GM12878 (cell line): ENCODE measurements around the gene ERCC3. TPM values are rescaled to one million over a fixed set of nuclear protein-coding genes. Genes with fewer than 3 reads are reported as not detected.
A peak's percentile ranks its signal among the peaks of the same experiment; 100 is the strongest.

ENCODE experiments used
- ATAC-seq: fragments of 200-7000 bp; cut with Tn5 transposase; 3 replicates; pipeline ENCODE4 v1.9.1; 2020; ENCODE audit warnings: mild to moderate bottlenecking, moderate library complexity
- BruUV-seq: library from RNA; stranded (reverse); fragments of 400-500 nt; replicated peaks from 2 replicates; lab custom pipeline; 2021; lab: Mats Ljungman, UMichigan
- CTCF ChIA-PET: fragments of 300-600 bp; sonication (Branson Sonifier 250); formaldehyde crosslinking; extraction: SDS; loops from one replicate; lab custom pipeline; 2021; ENCODE audit warnings: inconsistent platforms; lab: Yijun Ruan, JAX
- POLR2A ChIA-PET: fragments of 350-600 bp; formaldehyde crosslinking; extraction: SDS; loops from one replicate; lab custom pipeline; 2021; ENCODE audit warnings: inconsistent platforms; lab: Charles Lee
- RAD21 ChIA-PET: fragments of 300-600 bp; sonication (Branson Sonifier 250); formaldehyde crosslinking; loops from one replicate; lab custom pipeline; 2023; ENCODE audit warnings: antibody characterized with exemption; ENCODE audit not compliant: unreplicated experiment; lab: Charles Lee
- SMC1A ChIA-PET: fragments of 300-600 bp; sonication (Branson Sonifier 250); formaldehyde crosslinking; loops from one replicate; lab custom pipeline; 2023; ENCODE audit not compliant: unreplicated experiment, uncharacterized antibody; lab: Charles Lee
- DNase-seq: peaks from one replicate; pipeline ENCODE4 v3.0.0-alpha.2; 2011; ENCODE audit warnings: low read depth, low spot score
- FAIRE-seq: peaks from 3 replicates; lab custom pipeline; 2011; peaks lifted over from hg19 to GRCh38; lab: Jason Lieb, UNC
- H2AFZ ChIP-seq: 2 replicates; pipeline ENCODE4 v1.6.0; 2011; ENCODE audit warnings: low read depth, low read length, control low read depth; ENCODE audit not compliant: control insufficient read depth
- H3K27ac ChIP-seq: 2 replicates; pipeline ENCODE4 v1.5.1; 2011; ENCODE audit warnings: control low read depth; ENCODE audit not compliant: control insufficient read depth, insufficient read depth
- H3K27me3 ChIP-seq, 2 experiments: replicated peaks in 1 of 2; 2 replicates each; pipeline versions ENCODE4 v1.6.0 to v1.6.1; 2011; ENCODE audit warnings: low read length in 1 of 2; ENCODE audit not compliant: control insufficient read depth in 2 of 2, insufficient read depth in 2 of 2
- H3K36me3 ChIP-seq, 2 experiments: 2 replicates each; pipeline ENCODE4 v1.5.1; 2011; ENCODE audit warnings: low read length in 1 of 2; ENCODE audit not compliant: control insufficient read depth in 2 of 2, insufficient read depth in 2 of 2
- H3K4me1 ChIP-seq: 2 replicates; pipeline ENCODE4 v1.6.1; 2011; ENCODE audit warnings: mild to moderate bottlenecking, low read length, moderate library complexity, mixed read lengths; ENCODE audit not compliant: control insufficient read depth, insufficient read depth
- H3K4me2 ChIP-seq: 2 replicates; pipeline ENCODE4 v1.6.0; 2011; ENCODE audit warnings: control low read depth; ENCODE audit not compliant: control insufficient read depth, insufficient read depth
- H3K4me3 ChIP-seq: fragments of 200-600 bp; sonication (generic); 2 replicates; pipeline ENCODE4 v1.5.1; 2016
- H3K79me2 ChIP-seq: 2 replicates; pipeline ENCODE4 v1.6.0; 2011; ENCODE audit warnings: low read length; ENCODE audit not compliant: control insufficient read depth, insufficient read depth
- H3K9ac ChIP-seq: 2 replicates; pipeline ENCODE4 v1.8.0; 2011; ENCODE audit warnings: low read length, control low read depth, mixed read lengths; ENCODE audit not compliant: control insufficient read depth, insufficient read depth
- H3K9me3 ChIP-seq: replicated peaks from 3 replicates; pipeline ENCODE4 v1.5.1; 2011; ENCODE audit warnings: mild to moderate bottlenecking, low read length; ENCODE audit not compliant: control insufficient read depth, insufficient read depth
- H4K20me1 ChIP-seq: 2 replicates; pipeline ENCODE4 v1.6.0; 2011; ENCODE audit not compliant: control insufficient read depth, insufficient read depth
- GABPA ChIP-seq: IDR thresholded peaks from 2 replicates; pipeline ENCODE4 v1.6.1; 2014; ENCODE audit warnings: antibody characterized with exemption, low read depth, mild to moderate bottlenecking, inconsistent platforms
- HCFC1 ChIP-seq: fragments of 150-350 bp; IDR thresholded peaks from 2 replicates; pipeline ENCODE4 v1.6.1; 2014; ENCODE audit warnings: low read length
- HDAC6 ChIP-seq: fragments of 200-600 bp; sonication (generic); IDR thresholded peaks from one replicate; pipeline ENCODE4 v1.8.0; 2017; ENCODE audit warnings: antibody characterized with exemption; ENCODE audit not compliant: unreplicated experiment
- MEF2A ChIP-seq: IDR thresholded peaks from 2 replicates; pipeline ENCODE4 v1.6.1; 2011; ENCODE audit warnings: low read depth, mild to moderate bottlenecking, low read length, moderate library complexity; ENCODE audit not compliant: insufficient read depth
- MTA2 ChIP-seq: fragments of 450-650 bp; IDR thresholded peaks from 2 replicates; pipeline ENCODE4 v1.6.1; 2016; ENCODE audit warnings: low read depth, mild to moderate bottlenecking, moderate library complexity
- RUNX3 ChIP-seq: IDR thresholded peaks from 2 replicates; pipeline ENCODE4 v1.6.1; 2012; ENCODE audit warnings: low read length, inconsistent platforms
- STAT3 ChIP-seq: IDR thresholded peaks from 2 replicates; pipeline ENCODE4 v1.6.1; 2011; ENCODE audit warnings: low read depth, low read length, improper control_type of control experiment
- YBX1 ChIP-seq: fragments of 450-650 bp; IDR thresholded peaks from 2 replicates; pipeline ENCODE4 v1.6.1; 2016; ENCODE audit warnings: antibody characterized with exemption
- WGBS: methylation state at CpG from one replicate; pipeline ENCODE4 v1.1.6; 2016; ENCODE audit warnings: low lambda C conversion rate; ENCODE audit not compliant: insufficient replicate concordance, insufficient coverage; ENCODE audit errors: missing lambda C conversion rate; 5-methylcytosine and 5-hydroxymethylcytosine counted together
- in situ Hi-C: fragments of 300-500 bp; cut with MboI; formaldehyde crosslinking; loops from 9 replicates; pipeline ENCODE4 v1.14.3; 2018; ENCODE audit warnings: mixed read lengths
- intact Hi-C: fragments of 100-400 bp; cut with micrococcal nuclease; formaldehyde crosslinking; loops from one replicate; pipeline ENCODE4 v1.14.2; 2022; ENCODE audit not compliant: unreplicated experiment
- polyA plus RNA-seq, 11 experiments: library from polyadenylated mRNA; depleted of rRNA in 4 of 11; unstranded in 6 of 11; stranded (reverse) in 5 of 11; fragments of >200 nt; fragmentation: Nextera tagmentation in 4 of 11; fragmentation: Illumina TruSeq in 1 of 11; extraction: Ambion mirVana in 4 of 11; extraction: Trizol in 1 of 11; gene quantifications; 1 replicate in 1 of 11; 2 replicates in 10 of 11; pipeline versions ENCODE4 v1.2.1 to v1.2.3, GENCODE V29; 2011 to 2016; ENCODE audit warnings: inconsistent platforms in 2 of 11, missing spikeins in 2 of 11, low read depth in 1 of 11
- total RNA-seq, 4 experiments: library from RNA; depleted of rRNA in 3 of 4; stranded (reverse); fragments of >200 nt in 3 of 4; fragmentation: Illumina TruSeq in 1 of 4; extraction: Trizol in 1 of 4; gene quantifications; 2 replicates each; pipeline versions ENCODE4 v1.2.1 to v1.2.3, GENCODE V29; 2013 to 2021
- TF ChIP-seq, protein P1 (sequence below): IDR thresholded peaks from 2 replicates; pipeline ENCODE4 v1.6.1; 2011; ENCODE audit warnings: mild to moderate bottlenecking, low read depth, low read length, moderate library complexity; ENCODE audit not compliant: insufficient replicate concordance

Gene ERCC3
- total and polyA plus RNA-seq, 10 of the 15 experiments (the other 5 are each of a cell fraction or from before 2014, with no cell fraction given), result 17.1 to 64.8 (median 42.8) TPM

DNA sequence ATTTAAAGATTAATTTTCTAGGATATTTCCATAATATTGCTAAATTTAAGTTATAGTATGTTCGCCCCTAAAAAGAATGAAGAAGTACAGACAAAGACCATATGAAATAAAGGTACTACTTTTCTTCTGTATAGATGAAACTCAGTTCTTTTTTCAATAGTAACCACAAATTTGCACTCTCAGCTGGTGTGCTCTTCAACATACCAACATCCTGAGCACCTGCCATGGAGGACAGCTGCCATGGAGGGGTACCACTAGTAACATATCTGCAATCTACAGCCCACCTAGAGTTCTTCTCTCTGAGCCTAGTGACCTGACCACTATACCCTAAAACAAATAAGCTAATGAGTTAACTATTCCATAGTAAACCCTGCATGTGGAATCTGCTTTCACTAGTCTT is 36.8 kb upstream of the ERCC3 start:
- no peak overlapping the region for H3K4me2 ChIP-seq
- no peak overlapping the region for H3K27ac ChIP-seq
- H3K36me3 ChIP-seq, result peaks cover 0 to 20% of the 10 kb centered on the region in 2 experiments
- no peak for ATAC-seq
- ChIA-PET POLR2A (no interaction called here), SMC1A (interaction anchor here (1.2 kb wide), 1 partner anchor 148 kb away, joined by 6 read pairs; no protein-coding TSS in a partner anchor), RAD21 (no interaction called here), CTCF (interaction anchor here (0.9 to 1.0 kb wide), 2 partner anchors 148 to 149 kb away, joined by 4 to 5 read pairs; no protein-coding TSS in a partner anchor)
- intact Hi-C loops (no loop called here), in situ Hi-C loops (no loop called here)
- FAIRE-seq, result no peak
- no peaks in the 10 kb centered on the region; the same call in 1 of the 2 replicates for H4K20me1 ChIP-seq
- H3K9me3 ChIP-seq, result no peaks in the 10 kb centered on the region
- peaks cover 7% of the 10 kb centered on the region; the same call in 1 of the 2 replicates for H3K4me1 ChIP-seq
- H3K79me2 ChIP-seq, result no peaks in the 10 kb centered on the region
- no peak overlapping the region for H3K4me3 ChIP-seq
- no peak for DNase-seq
- WGBS, result 92% methylated on average over 1 of the region's 1 CpG
- no peak overlapping the region for H3K9ac ChIP-seq
- no peak for TF ChIP-seq STAT3
- 0 out of 2 replicates have a peak, but pooled peaks have one; percentile 16 for TF ChIP-seq RUNX3
- TF ChIP-seq, all 136 proteins: peak for 1
- no TSS peak for BruUV-seq
- no peaks in the 10 kb centered on the region for H3K27me3 ChIP-seq
- no peak overlapping the region for H2AFZ ChIP-seq

- SMC1A ChIA-PET, result interaction anchor here (1.5 kb wide), 1 partner anchor 17 kb away, joined by 3 read pairs; no protein-coding TSS in a partner anchor
- Histone ChIP-seq H3K4me2 (no peak overlapping the region), H4K20me1 (no peaks in the 10 kb centered on the region; the same call in 1 of the 2 replicates), H2AFZ (no peak overlapping the region), H3K9me3 (no peaks in the 10 kb centered on the region; the same call in 2 of the 3 replicates), H3K36me3 (peaks cover 0 to 31% of the 10 kb centered on the region in 2 experiments), H3K4me3 (no peak overlapping the region), H3K27ac (no peak overlapping the region), H3K79me2 (no peaks in the 10 kb centered on the region), H3K27me3 (no peaks in the 10 kb centered on the region), H3K9ac (no peak overlapping the region), H3K4me1 (peaks cover 4% of the 10 kb centered on the region; the same call in 1 of the 2 replicates)
- WGBS, result 100% methylated on average over 2 of the region's 2 CpGs
- DNase-seq (no peak), ATAC-seq (no peak), FAIRE-seq (no peak)
- CTCF ChIA-PET, result interaction anchor here (0.7 to 2.1 kb wide), 2 partner anchors 56 to 153 kb away, joined by 3 to 8 read pairs; no protein-coding TSS in a partner anchor
- no TSS peak for BruUV-seq
- POLR2A ChIA-PET, result no interaction called here
- in situ Hi-C loops, result no loop called here
- RAD21 ChIA-PET, result no interaction called here
- TF ChIP-seq, protein P1, sequence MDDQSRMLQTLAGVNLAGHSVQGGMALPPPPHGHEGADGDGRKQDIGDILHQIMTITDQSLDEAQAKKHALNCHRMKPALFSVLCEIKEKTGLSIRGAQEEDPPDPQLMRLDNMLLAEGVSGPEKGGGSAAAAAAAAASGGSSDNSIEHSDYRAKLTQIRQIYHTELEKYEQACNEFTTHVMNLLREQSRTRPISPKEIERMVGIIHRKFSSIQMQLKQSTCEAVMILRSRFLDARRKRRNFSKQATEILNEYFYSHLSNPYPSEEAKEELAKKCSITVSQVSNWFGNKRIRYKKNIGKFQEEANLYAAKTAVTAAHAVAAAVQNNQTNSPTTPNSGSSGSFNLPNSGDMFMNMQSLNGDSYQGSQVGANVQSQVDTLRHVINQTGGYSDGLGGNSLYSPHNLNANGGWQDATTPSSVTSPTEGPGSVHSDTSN, result no peak
- TF ChIP-seq HCFC1 (no peak), GABPA (no peak), YBX1 (no peak), MTA2 (no peak), MEF2A (no peak), HDAC6 (no peak)
- intact Hi-C loops, result loop anchor here (2.0 kb wide), 1 partner anchor 152 kb away; no protein-coding TSS in a partner anchor
These were observed 32.5 kb upstream of the ERCC3 start for GRCh38 chr2:127326289-127326945.
